Measurements from ENCODE around the gene DNMT1.
A peak's percentile ranks its signal among the peaks of the same experiment; 100 is the strongest.
"Not testable (repeated sequence)": the region's sequence is repeated elsewhere in the genome, so short reads cannot be mapped to it uniquely, and the experiment has no call there.

DNMT1 gene

DNA sequence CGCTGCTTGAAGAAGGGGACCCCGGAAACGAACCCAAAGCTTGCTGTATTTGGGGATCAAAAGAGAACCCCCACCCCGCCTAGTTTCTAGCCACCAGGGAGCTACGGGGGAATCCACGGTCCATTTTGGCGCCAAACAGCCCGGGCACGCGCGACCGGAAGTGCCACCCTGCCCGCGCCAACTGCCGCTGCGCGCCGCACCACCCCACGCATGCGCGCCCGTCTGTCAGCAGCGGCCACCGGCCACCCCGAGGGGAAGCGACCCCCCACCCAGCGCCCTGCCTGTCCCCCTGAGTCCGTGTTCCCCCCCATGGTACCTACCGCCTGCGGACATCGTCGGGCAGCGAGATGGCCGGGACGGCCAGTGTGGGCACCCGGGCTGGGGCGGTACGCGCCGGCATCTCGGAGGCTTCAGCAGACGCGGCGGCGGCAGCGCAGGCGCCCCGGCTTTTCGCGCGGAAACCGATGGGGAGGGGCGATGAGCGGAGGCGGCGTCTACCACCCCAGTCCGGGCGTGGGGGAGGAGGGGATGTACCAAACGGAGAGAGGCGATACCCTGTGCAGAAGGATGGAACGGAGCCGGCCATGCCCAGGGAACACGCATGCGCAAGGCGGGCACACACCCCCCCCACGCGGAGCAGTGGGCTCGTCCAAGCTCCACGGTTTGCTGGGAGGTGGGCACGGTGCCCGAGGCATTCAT lies at the start of gene DNMT1:
TSS of gene DNMT1 (minus strand) at position 454 of the 699 bp plus-strand sequence. CDS start at position 400, 54 bp downstream.
- DNase-seq (ENCODE audit: low read depth, low spot score) = peak; percentile 88

DNA sequence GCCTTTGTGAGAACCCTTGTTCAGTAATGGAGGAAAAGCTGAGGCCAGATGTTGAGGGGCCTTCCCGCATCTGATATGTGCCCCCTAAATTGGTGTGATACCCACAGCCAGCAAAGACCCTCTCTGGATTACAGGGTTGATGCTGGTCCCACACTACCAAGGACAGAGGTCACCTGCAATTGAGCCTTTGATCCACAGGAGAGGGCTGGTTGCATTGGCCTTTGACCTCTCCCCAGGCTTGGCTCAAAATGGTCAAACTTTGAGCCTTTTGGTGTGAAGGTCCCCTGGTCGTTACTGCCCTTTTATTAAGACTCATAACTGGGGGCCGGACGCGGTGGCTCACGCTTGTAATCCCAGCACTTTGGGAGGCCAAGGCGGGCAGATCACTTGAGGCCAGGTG lies 48.9 kb upstream of the DNMT1 start:
- DNase-seq (ENCODE audit: low read depth, low spot score) = no peak

DNA sequence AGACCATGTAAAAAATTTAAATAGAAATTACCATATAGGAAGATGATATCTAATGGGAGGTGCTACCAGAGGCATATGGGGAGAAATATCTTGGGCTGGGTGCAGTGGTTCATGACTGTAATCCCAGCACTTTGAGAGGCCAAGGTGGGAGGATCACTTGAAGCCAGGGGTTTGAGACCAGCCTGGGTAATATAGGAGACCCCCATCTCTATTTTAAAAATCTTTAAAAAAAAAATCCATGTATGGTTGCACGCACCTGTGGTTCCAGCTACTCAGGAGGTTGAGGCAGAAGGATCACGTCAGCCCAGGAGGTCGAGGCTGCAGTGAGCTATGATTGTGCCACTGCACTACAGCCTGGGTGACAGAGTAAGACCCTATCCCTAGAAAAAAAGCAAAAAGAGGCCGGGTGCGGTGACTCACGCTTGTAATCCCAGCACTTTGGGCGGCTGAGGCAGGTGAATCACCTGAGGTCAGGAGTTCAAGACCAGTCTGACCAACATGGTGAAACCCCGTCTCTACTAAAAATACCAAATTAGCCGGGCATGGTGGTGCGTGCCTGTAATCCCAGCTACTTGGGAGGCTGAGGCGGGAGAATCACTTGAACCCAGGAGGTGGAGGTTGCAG lies 47.2 kb upstream of the DNMT1 start:
- not testable (repeated sequence) for DNase-seq (ENCODE audit: low read depth, low spot score)

DNA sequence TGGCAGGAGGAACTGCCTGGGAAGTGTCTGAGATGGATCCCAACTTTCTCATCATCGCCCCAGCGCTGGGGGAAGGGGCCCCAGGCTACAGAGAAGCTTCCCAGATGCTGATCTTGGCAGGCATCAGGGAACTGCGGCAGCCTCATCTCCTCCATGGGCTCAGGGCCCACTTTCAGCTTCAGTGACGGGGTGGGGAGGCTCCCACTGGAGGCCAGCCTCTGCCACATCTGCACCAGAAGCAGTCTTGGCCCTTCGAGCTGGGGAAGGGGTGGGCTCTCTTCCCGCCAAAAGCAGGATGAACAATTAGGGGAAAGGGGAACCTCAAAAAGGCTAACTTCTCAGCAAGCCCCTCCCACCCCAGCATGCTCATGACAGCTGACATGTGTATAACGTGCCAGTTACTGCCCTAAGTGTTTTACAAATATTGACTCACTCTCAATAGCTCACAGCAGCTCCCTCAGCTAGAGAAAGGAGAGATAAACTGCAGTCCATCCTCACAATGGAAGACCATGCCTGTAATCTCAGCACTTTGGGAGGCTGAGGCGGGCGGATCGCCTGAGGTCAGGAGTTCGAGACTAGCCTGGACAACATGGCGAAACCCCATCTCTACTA lies 43.5 kb upstream of the DNMT1 start:
- peak; percentile 84 for DNase-seq (ENCODE audit: low read depth, low spot score)

DNA sequence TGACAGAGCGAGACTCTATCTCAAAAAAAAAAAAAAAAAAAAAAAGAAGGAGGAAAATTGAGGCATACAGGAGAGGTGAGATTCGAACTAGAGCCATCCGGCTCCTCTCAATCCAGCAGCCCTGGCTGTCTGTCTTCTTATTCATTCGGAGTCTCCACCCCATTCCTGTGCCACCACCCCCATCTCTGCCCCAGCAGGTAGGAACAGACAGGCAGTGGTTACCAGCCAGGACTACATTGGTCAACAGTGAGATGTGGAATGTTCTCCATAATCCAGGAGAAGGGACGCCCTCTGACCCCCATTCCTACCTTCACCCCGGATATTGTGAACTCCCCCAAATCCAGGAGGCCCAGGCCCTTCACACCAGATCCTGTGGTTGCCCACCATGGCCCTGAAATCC lies 42.9 kb upstream of the DNMT1 start:
- no peak for DNase-seq (ENCODE audit: low read depth, low spot score)

DNA sequence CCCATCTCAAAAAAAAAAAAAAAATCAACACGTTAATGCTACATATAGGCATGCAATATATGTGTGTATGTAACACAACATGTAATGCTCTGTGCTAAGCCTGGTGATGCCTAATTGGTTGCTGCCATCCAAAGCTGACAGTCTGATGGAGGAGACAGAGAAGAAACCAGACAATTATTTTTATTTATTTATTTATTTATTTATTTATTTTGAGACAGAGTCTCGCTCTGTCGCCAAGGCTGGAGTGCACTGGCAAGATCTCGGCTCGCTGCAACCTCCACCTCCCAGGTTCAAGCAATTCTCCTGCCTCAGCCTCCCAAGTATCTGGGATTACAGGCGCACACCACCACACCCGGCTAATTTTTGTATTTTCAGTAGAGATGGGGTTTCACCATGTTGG lies 40.7 kb upstream of the DNMT1 start:
- DNase-seq (ENCODE audit: low read depth, low spot score) = not testable (repeated sequence)

DNA sequence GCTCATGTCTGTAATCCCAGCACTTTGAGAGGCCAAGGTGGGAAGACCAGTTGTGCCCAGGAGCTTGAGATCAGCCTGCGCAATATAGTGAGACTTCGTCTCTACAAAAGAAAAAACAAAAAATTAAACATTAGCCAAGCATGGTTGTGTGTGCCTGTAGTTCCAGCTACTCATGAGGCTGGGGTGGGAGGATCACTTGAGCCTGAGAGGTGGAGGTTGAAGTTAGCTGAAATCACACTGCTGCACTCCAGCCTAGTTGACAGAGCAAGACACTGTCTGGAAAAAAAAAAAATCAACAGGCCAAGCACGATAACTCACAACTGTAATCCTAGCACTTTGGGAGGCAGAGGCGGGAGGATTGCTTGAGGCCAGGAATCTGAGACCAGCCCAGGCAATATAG lies 40.2 kb upstream of the DNMT1 start:
- no peak for DNase-seq (ENCODE audit: low read depth, low spot score)

DNA sequence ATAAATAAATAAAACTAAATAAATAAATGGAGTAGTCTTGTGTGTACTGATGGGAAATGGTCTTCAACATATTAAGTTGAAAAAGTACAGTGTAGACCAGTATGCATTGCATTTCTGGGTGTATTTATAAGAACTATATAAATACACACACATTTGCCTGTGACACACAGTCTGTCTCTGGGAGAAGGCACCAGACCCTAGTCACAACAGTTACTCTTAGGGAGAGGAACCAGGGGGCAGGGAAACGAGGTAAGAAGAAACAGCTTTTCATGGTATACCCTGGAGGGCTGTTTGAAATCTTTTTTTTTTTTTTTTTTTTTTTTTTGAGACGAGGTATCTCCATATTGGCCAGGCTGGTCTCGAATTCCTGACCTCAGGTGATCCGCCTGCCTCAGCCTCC lies 39.2 kb upstream of the DNMT1 start:
- DNase-seq (ENCODE audit: low read depth, low spot score) = no peak

DNA sequence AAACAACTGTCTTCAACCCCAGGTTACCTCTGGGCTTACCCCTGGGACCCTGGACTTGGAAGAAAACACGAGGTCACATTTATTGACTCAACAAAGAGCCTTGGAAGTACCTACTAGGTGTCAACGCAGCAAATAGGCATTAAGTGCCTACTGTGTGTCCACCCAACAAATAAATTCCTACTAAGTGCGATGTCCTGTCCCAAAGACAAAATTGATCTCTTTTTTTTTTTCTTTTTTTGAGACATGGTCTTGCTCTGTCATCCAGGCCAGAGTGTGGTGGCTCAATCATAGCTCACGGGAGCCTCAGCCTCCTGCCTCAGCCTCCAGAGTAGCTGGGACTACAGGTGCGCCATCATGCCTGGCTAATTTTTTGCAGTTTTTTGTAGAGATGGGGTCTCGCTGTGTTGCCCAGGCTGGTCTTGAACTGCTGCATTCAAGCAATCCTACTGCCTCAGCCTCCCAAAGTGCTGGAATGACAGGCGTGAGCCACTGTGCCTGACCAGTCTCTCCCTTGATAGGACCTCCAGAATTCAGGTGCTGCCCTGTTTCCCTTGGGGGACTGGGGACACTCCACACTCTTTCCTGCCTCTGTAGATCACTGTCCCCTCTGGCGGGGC lies 37.0 kb upstream of the DNMT1 start:
- DNase-seq (ENCODE audit: low read depth, low spot score) = no peak

DNA sequence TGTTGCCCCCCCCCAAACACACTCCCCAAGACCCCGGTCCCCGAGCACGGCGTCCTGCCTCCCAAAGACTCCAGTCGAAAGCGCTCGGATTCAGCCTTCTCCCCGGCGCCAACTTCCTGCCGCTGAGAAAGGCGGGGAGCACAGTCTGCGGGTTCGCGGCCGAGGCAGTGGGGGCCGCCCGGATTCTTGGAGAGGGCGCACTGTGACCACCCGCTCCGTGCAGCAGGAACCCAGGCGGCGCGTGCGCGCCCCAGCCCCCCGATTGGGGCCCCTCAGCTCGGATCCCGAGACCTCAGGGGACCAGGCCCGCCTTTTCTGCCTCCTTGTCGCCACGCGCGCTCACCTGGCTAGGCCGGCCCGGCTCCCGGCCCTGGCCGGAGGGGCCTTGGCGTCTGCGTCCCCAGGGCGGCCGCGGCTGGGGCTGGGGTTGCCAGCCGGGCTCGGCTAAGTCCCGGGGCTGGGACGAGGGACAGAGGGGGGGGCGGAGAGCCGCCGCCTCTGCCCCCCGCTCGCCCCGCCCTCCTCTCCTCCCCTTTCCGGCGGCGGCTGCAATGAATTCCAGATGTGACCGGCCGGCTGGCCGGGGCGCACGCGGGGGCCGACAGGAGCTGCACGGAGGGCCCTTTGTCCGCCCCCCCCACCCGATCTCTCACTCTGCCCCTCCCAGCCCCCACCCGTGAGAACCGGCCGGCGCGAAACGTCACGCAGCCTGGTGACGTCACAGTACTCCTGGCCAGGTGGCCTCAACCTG lies 36.3 kb upstream of the DNMT1 start, which contains the start of gene S1PR2:
TSS of gene S1PR2 (minus strand) at position 471 of the 751 bp plus-strand sequence. CDS start 6,426 bp downstream, outside the sequence.
- DNase-seq (ENCODE audit: low read depth, low spot score) = peak; percentile 70

DNA sequence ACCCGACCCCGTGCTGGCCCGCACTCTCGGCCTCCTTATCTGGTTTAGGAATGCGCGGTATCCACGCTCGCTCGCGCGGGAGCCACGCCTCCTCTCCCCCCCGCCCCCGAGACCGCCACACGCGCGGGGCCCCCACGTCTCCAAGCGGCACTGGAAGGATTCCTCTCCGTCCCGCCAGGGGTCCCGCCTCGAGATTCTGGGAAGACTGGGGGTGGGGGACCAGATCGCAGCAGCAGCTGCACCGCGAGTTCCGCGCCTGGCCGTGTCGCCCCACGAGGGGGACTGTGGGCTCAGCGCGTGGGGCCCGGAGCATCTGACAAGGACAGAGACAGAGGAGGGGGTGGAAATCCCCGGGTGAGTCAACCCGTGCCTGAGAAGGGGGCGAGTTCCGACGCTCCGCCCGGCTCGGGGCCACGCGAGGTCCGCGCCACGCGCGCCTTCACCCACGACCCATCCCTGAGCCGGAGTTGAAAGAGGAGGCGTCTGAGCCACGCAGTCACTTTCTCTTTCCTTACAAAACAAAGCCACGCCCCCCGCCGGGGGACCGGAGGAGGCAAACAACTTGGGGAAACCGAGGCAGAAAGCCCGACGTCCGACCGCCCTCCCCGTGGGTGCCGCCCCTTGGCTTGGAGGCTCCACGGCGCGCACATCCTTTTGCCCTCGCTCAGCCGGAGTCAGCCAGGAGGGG lies 35.6 kb upstream of the DNMT1 start:
- DNase-seq (ENCODE audit: low read depth, low spot score) = no peak

DNA sequence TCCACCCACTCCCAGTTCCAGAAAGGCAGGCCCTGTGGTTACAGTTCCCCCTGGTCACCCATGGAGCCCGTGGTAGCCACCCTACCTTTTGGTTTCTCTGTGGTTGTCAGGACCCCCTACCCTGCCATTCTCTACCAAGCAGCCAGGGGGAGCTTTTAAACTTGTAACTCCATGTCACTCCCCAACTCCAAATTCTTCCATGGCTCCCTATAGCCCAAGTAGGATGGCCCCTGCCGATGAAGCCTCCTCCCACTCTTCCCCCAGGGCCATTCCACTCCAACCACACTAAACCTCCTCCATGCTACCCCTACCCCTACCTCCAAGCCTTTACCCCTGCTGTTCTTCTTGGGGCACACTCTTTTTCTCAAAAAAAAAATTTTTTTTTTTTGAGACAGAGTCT lies 34.2 kb upstream of the DNMT1 start:
- no peak for DNase-seq (ENCODE audit: low read depth, low spot score)

DNA sequence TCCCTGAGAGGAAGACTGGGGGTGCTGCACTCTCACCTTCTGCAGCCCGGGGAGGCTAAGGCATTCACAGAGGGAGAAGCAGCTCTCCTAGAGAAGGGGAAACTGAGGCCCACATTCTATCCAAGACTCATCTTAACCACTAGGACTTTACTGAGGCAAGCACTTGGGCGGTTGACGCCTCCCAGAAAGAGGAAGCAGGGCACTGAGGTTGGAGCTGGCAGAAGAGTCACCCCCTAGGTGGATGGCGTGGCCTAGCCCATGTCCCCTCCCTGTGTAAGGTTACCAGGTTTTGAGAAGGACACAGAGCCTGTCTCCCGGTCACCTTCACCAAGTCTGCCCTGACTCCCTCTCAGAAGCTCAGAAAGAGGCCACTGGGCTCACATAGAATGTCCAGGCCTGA lies 33.6 kb upstream of the DNMT1 start:
- no peak for DNase-seq (ENCODE audit: low read depth, low spot score)

DNA sequence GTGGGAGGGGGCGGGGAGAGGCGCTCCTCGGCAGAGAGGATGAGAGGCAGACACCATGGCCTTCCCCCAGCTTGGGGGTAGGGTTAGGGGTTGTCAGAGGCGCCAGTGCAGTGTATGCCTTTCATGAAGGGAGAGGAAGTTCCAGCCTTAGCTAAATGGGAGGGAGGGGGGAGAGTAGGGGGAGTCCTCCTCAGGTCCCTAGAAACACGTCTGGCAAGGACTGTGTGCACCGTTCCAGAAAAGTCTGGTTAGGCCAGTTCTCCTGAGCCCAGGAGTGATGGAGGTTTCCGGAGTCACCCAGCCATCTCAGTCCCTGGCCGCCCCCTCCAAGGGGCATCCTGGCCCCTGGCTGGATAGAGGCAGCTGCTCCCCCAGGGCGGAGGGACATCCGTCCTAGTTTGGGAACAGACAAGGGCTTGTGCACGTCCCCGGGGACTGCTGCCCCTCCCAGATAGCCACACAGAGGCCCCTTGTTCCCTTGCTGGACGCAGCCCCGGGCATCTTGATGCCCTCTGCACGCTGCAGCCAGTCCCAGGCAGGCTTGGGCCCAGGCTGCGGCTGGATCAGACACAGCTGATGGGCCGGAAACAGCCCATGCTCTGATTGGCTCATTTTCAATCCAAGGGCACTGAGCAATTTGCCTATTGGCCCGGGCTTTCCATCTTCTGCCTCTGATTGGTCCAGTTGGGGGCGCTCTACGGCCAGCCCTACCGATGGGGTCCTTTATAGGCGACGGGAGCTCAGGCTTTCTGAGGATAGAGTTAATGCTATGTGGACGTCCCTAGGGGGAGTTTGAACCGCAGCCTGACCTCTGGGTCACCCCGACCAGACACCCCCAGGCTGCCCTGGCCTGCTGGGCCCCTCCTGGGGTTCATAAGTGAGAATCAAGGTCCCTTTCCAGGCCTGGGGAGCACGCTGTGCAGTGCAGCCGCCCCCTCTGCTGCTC lies 32.5 kb upstream of the DNMT1 start:
- no peak for DNase-seq (ENCODE audit: low read depth, low spot score)

DNA sequence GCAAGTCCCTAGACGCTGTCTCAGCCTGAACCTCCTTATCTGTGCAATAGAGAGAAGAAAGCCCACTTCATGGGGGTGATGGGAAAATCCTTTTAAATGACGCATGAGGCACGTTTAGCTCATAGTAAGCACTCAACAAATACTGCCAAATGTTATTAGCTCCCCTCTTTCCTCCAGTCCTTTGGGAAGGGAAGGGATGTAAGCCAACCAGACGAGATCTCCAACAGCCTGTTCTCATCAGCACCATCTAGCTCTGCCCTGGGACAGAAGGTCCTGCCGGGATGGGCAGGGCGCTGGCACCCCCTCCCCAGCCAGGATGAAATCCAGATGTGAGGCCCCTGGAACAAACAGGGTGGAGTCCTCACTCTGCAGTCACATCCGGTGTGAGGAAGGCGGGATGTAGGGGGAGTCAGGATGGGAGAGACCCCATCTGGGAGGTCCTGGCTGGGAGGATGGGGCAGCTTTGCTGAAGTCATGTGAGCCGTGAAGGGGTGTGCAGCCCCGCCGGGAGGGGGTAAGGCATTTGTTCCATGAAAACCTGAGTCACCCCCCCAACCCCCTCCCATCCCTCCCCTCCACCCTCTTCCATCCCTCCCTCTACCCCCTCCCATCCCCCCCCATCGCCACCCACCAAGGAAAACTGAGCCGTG lies 31.7 kb upstream of the DNMT1 start:
- DNase-seq (ENCODE audit: low read depth, low spot score) = peak; percentile 75

DNA sequence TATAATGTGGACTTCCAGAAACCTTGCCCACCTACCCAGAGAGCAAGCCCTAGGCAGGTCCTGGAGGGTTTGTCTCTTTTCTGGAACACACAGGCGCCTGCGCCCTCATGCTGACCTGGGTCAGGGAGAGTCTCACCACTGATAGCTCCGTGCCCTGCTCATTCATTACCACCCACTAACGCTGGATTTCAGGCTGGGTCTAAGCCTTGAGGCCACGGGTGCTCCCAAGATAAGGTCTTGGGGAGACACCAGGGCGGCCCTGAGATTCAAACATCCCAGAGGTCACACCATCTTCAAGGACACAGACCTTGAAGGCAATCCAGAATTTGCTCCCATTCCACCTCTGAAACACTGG lies 31.2 kb upstream of the DNMT1 start:
- no peak for DNase-seq (ENCODE audit: low read depth, low spot score)

DNA sequence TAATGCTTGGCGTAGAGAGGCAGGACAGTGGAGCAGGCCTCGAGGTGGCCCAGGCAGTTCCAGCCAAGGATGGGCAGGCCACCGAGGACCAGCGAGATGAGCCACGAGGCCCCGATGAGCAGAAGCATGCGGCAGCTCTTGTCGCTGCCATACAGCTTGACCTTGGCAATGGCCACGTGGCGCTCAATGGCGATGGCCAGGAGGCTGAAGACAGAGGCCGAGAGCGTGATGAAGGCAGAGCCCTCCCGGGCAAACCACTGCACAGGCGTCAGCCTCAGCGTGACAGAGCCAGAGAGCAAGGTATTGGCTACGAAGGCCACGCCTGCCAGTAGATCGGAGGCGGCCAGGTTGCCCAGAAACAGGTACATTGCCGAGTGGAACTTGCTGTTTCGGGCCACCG lies 29.6 kb upstream of the DNMT1 start:
- DNase-seq (ENCODE audit: low read depth, low spot score) = no peak

DNA sequence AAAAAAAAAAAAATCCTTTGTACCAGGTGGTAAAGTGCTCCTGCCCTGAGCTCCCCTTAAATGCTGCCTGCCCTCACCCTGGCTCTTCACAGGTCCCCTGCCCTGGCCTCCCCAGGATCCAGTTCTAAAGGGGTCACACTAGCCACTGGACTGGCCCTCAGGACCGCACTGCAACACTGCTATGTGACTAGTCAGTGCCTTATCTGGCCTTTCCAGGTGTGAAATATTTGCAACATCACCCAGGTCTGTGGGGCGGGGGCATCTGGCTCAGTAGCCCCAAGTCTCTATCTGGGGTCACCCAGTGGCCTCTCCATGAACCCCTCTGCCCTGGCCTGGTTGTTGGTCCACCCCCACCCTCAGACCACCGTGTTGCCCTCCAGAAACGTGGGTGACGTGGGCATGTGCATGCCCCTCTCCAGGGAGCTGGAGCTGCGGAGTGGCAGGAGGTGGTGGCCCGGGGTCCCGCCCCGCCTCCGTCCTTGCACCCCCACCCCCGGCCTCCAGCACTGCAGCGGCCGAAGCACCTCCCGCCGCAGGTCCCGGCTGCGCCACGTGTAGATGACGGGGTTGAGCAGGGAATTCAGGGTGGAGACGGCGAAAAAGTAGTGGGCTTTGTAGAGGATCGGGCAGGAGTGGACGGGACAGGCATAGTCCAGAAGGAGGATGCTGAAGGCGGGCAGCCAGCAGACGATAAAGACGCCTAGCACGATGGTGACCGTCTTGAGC lies 28.9 kb upstream of the DNMT1 start:
- no peak for DNase-seq (ENCODE audit: low read depth, low spot score)

All from brain pericyte (primary cell).